Cerebellar cortex (tissue), 1 donor: Measurements from ENCODE around the gene GDA.

Source experiments
- DNase-seq: peaks from one replicate; pipeline ENCODE4 v3.0.0-alpha.2; 2015; ENCODE audit warnings: low spot score

Gene GDA

DNA sequence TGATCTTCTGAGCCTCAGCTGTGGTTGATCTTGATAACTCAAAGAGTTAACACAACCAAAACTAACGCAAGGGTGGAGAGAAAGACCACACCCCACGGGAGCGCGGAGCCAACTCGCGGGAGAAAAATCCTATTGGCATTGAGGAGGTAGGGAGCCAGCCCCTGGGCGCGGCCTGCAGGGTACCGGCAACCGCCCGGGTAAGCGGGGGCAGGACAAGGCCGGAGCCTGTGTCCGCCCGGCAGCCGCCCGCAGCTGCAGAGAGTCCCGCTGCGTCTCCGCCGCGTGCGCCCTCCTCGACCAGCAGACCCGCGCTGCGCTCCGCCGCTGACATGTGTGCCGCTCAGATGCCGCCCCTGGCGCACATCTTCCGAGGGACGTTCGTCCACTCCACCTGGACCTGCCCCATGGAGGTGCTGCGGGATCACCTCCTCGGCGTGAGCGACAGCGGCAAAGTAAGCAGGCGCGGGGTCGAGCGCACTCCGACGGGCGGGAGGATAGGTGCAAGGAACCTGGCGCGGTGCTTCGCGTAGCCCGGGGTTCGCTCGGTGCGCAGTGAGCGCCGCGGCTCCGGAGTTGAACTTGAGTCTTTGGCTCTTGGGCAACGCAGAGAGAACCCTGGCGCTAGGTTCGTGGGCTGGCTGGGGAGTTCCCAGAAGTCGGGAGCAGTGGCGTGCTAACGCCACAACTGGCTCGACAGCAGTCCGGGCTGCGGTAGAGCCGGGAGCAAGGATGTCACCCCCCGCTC lies at the start of gene GDA:
Gene GDA, plus strand, starts transcription at position 210 of the 745 bp plus-strand sequence. Its CDS starts 120 bp downstream, at position 330.
- no peak for DNase-seq

DNA sequence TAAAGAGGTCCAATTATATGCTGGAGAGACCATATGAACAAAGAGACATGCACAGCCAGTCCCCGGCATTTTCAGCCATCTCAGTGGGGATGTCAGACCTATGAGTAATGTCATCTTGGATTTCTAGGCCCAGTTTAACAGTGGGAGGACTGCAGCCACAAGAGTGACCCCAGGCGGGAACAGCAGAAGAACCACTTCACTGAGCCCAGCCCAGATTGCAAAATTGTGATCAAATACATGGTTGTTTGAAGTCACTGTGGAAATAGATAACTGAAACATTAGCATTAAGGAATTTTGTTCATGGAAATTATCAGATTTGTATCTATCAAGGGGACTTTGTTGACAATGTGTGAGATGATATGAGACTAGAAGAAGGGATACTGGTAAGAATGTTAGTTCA lies 46.7 kb upstream of the GDA start:
- DNase-seq = no peak

DNA sequence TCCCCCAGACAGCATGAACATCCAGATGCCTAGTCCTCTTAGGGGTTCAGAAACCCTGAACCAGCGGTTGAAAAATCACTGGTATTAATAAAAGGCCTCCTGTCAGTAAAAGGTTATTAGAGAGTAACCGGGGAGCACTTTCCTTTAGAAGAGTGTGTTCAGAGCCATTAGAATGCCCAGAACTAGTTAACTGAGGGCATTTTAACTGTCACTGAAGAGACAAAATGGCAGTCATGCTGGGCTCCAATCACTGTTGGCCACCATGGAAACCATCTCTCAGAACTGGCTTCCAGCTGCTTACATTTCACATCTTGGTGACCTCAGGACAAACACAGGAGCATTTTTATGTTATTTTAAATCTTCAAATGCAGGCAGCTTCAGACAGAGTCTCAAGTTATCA lies 36.2 kb upstream of the GDA start:
- no peak for DNase-seq

DNA sequence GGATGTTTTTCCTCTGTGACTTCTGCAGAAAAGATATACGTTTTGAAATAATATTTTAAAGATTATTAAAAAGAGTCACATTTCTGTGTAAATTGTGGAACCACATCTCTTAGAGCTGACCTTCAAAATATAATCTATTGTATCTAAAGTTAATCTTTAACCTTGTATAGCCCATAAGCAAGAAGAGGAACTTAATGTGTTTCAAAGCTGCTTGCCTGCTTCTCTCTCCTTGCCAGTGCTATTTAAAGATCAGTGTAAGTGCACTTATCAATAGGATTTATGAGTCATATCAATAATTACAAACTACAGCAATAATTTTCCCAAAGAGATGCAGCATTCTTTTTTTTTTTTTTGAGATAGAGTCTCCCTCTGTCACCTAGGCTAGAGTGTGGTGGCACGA lies 29.4 kb upstream of the GDA start:
- DNase-seq = no peak

DNA sequence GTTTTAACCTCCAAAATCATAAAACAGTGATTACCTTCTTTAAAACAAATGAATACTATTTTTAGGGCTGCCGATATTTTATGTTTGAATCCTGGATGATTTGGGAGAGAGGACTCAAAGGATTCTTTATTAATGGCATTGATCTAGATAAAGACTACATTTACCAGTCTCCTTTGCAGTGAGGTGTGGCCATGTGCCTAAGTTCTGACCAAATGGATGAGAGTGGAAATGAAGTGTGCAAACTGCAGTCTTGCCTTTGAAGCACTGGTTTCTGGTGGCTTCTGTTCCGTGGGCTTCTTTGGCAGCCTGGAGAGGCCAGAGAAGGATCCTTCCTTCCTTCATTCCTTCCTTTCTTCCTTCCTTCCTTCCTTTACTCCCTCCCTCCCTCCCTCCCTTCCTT lies 24.3 kb upstream of the GDA start:
- DNase-seq = no peak

DNA sequence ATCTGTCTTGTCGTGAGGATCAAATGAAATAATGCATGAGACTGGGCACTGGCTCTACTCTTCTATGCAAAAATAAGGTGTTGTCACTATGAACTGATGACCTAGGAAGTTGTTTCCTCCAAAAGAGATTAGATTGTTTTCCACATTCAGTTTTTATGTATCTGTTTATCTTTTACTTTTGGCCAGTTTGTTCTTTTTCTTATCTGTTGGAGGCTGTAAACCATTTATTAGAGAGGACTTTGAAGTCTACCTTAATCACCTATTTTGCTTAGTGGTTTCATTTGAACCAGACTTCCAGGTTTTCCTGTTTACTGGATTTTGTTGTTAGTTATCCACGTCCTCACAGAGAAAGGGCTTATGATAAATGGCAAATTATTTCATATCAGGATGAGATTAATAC lies 21.5 kb upstream of the GDA start:
- no peak for DNase-seq

DNA sequence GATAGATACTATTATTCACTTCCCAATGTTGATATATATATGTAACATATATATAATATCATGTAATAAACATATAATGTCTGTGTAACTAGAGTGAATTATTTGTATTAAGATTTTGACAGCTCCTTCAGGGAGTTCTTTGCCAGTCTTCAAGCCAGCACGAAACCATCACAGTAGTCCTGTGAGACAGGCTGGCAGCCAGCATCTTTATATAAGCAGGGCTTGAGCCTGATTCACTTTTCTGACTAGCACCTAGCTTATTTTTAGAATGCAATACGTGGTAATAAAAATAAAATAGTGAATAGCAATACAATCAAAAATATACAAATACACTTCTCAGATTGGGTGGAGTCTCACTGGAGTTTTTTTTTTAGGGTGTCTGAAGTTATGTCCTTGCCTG lies 20.7 kb upstream of the GDA start:
- no peak for DNase-seq

DNA sequence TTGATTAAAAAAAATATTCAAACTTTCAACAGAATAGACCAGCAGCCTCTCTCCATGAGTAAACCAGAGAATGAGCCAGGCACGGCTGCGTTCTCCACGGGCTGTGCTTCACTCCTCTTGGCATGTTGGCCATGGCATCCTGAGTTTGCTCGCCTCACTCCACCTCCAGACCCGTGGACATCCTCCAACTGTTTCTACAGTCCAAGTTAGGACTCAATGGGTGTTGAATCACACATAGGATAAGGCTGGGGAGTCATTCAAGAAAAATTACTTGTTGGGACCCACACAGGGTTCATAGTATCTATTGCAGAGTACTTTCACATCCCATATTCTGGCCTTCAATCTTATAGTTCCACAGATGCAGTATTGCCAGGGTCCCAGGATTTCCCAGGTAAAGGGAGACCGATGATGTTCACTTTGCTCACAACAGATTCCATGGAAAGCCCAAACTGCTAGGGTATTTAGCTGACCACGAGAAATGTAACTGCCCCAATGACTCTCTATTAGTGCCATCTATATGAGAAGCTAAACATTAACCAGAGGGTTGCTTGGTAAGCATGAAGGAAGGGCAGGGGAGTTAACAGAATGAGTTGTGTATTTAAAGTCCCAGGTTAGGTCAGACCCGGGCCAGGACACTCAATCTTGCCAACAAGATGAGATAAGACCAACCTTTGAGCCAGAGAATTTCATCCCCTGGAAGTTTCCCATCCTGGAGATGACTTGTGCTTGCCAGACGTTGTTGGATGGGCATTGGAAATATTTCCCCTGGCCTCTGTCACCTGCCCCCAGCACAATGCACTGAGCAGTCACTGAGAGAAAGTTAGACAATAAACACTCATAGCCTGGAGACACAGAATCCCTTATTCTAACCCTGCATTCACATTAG lies 19.7 kb upstream of the GDA start:
- no peak for DNase-seq

DNA sequence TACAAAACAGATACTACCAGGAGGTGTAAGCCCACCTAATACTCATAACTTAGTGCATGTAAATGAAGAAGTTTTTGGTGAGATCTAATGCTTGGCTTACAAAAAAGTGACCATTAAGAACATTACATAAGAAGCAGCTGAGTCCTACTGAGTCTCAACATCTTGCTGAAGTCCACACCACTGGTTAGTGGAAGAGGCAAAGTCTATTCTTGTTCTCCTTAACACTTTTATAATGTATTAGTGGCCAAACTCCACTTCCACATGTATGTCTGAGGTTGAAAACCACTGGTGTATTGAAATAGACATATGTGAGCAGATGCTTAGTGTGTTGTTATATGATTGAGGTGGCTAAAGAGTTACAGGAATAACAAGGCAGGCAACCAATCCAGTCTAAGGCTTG lies 18.9 kb upstream of the GDA start:
- DNase-seq = no peak

DNA sequence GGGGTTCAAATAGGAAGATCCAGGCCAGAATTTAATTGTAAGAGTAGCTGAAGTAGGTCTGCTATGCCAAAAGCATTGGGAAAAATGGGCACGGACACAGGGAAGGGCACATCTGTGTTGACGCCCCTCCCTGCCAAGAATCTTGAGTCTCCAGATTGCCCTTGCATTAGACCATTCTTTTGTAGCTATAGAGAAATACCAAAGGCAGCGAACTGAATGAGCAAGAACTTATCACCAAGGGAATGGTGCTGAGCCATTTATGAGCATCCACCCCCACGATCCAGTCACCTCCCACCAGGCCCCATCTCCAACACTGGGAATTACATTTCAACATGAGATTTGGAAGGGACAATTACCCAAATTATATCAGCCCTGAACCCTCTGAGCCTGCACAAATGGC lies 18.0 kb upstream of the GDA start:
- no peak for DNase-seq

DNA sequence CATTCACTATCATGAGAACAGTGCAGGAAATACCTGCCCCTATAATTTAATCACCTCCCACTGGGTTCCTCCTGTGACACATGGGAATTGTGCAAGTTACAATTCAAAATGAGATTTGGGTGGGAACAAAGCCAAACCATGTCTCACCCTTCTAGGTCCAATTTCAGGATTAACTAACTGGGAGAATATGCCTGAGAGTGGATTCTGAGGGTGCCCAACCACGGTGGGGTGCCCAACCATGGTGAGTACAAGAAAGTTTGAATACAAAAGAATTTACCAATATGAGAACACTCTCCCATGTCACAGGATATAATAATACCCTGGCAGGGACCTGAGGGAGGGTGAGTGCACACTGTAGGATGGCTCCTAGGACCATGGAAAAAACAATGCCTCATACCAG lies 17.2 kb upstream of the GDA start:
- no peak for DNase-seq

DNA sequence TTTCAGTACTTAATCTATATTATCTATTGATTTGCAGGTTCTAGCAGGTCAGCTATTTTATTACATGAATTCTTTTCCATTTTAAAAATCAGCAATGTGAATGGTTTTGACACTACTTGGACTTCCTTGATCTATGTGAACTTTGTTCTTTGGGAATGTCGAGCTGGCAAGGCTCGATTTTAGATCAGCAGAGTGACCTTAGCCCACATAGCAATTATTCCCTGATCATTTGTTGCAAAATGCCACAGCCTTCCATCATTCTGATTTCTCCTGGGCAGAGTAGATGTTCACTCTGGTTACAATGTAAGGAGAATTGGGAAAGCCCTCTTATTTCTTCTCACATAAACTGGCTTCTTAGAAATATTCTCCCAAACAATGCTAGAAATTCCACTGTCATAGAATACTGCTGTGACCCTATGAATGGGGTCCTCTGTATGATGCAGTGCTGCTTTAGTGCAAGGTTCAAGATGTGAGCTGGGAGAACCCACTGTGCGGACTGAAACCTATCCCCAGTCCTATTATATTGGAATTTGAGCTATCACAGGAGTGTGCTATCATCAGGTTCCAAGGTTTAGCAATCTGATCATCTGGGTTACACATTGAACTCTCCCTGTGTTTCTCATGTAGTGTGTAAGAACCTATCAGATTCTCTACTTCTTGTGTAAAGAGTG lies 15.7 kb upstream of the GDA start:
- DNase-seq = no peak

DNA sequence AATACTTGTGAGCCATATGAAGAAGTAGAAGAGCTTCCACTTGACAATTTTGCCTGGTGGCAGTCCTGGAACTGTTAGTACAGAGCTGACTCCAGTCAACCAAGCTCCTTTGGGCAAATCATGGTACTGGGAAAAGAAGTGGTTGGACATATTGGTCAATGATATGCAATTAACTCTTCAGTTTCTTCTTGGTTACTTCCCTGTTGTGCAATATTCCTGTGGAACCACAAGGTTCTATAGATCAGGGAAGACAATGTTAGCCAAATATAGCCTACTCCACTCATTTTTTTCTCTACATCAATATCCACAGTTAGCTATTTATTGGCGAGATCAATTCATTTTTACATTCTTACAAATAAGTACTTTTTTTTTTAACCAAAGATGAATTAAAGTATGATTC lies 14.4 kb upstream of the GDA start:
- no peak for DNase-seq

DNA sequence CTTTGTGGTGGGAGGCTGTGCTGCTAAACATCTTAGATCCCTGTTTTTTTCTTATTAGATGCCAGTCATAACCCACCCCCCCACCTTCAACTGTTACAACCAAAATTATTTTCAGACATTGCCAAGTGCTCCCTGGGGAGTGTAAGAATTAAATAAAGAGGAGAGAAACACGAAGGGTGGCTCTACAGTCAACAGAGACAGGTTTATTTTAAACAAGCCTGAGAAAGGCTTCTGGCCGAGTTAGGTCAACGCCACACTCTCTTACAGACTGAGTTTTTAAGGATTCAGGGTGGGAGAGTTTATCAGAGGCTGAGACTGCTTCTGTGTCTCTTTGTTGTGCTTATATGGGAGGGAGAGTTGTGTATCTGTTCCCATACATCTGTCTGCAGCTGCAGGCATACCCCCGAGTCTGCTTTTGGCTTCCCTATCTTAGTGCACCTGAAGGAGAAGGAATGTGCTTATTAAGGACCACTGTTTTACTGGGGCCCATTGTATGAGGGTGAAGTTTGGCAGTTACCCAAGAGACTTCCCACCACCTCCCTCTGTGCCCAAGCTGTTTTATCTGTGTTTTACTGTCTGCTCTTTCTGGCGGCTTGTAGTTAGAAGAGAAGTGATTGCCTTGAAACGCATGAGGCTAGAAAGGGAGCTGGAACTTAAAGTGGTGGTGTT lies 11.4 kb upstream of the GDA start:
- DNase-seq = no peak

DNA sequence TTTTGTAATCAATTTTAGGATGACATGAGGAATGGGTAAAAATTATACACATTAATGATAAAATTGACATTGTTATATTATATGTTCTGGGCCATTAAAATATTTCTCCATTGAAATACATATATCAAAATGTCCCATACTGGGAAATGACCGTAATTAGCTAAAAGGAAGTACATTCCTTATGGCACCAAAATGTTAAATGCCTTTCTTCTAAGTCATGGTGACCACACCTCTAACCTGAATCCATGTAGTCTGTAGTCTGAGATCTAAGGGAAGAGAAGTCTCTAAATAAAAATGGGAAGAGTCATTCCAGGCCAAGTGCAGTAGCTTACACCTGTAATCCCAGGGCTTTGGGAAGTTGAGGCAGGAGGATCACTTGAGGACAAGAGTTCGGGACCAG lies 10.0 kb upstream of the GDA start:
- no peak for DNase-seq

DNA sequence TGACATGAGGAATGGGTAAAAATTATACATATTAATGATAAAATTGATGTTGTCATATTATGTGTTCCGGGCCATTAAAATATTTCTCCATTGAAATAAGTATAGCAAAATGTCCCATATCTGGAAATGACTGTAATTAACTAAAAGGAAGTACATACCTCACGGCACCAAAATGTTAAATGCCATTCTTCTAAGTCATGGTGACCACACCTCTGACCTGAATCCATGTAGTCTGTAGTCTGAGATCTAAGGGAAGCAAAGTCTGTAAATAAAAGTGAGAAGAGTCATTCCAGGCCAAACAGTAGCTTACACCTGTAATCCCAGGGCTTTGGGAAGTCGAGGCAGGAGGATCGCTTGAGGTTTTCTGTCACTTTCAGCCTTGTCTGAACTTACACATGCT lies 8.7 kb upstream of the GDA start:
- no peak for DNase-seq

DNA sequence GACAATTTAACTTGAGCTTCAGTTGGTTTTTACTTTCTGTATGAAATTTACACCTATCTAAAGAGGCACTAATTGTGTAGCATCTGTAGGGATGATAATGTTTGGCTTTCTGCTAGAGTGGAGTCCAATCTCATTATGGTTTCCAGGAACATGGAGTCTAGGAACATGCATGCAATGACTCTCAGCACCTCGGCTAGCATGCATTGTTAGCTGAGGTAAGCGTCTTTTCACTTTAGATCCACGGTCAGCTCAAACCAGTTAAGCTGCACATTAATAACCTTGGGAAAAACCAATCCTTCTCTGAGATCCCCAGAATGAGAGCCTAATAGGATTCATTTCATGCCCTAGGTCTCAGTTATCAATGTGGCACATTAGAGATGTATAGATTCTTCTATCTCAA lies 7.8 kb upstream of the GDA start:
- no peak for DNase-seq

DNA sequence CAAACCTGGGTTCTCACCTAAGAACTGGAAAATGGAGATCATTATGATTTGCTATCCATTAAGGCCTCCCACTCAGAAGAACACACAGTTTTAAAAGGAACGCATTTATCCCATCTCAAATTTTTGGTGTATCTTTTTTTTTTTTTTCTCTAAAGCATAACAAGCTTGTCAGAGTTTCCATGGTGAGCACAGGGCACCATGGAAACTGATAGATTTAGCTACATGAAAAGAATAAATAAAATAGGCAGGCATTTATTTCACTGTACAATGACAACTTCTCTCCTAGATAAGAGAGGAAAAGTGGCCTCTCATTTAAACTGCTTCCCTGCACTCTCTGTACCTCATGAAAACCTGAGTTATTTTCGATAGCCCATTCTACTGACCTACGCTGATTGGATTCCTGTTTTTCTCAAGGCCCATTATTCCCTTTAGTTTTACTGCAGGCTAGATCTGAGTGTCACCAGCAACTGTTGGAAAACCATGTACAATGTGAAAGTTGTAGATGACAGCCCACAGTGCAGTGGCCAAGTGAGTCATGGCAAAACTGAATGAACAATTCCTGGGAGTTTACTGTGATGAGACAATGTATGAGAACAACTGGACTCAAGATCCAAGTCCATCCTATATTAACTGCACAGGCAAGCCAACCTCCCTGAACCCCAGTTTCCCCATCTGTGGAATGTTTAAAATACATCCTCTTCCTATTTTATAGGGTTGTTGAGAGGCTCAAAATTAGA lies 4.3 kb upstream of the GDA start:
- DNase-seq = no peak

DNA sequence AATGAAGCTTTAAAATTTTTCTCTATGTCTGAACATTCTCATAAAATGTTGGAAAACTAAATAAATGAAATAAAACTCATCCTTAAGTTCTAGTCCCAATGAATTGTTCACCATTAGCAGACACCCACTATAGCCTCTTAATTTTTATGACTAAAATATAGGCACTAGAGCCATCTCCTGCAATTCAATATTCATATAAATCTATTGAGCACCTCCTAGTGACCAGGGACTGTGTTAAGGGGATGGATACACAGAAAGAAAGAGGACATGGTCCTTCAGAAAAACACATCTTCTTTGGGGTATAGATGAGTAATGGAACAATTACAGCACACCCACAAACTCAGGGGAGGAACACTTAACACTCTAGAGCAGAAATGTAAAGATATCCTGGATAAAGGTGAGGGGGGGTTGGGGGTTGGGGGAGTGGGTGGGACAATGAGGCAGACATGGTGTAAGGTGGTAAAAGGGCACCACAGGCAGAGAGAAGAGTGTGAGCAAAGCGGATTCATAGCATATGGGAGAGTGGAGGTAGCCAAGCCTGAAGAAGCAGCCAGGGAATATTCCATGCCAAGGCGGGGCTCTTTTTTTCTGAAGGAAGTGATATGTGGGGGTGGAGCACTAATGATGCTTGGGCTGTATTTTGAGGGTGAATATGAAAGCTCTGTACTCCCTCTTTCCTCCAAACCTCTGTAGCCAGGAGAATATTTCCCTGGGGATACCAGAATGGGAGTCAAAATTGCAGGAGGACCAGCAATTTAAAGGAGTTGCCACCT lies 3.3 kb upstream of the GDA start:
- DNase-seq = no peak

DNA sequence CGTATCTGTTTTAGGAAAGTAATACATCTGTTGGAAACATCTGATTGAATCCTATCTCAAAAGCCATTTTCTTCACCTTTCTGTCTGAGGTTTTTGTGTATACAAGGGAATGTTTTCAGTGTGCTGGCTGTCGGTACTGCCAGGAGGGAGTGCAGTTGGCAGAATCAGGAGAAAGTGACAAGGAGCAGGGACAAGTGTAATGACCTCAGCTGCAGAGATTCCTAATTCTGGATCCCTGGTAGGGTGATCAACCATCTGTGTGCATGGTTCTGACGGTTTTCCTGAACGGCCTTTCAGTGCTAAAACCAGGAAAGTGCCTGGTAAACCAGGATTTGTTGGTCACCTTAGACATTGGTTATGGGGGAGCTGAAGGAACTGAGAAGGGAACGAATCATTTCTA lies 1.6 kb upstream of the GDA start:
- no peak for DNase-seq

DNA sequence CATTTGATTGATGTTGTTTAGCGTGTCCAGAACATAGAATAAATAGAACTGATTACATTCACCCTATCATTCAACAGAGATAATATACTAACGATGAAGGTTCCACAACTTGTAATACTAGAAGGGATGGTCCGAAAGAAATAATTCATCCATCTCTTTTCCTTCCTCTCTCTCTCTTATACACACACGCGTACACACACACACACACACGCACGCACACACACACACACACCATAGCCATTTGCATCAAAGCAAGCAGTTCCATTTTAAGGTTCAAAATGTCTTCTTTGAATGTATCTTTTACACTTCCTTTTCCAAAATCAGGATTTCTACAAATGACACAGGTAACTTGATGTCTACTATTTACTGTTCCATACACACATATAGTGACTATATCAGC lies 887 bp downstream of the GDA start:
- DNase-seq = no peak
